SU-DHL-6 (cell line): ENCODE measurements around the gene KREMEN1.

Source experiments
- EZH2phosphoT487 ChIP-seq: fragments of 200-600 bp; sonication (generic), shearing (Covaris generic); conservative IDR thresholded peaks from 2 replicates; pipeline ENCODE4 v1.6.1; 2018; ENCODE audit warnings: mild to moderate bottlenecking, antibody characterized with exemption, low read length, moderate library complexity, mixed read lengths
- TF ChIP-seq, protein P1 (sequence below): fragments of 200-600 bp; sonication (generic); IDR thresholded peaks from one replicate; pipeline ENCODE4 v1.5.1; 2017; ENCODE audit warnings: antibody characterized with exemption, mild to moderate bottlenecking, low read length, moderate library complexity; ENCODE audit not compliant: insufficient read depth, poor library complexity, severe bottlenecking

- TF ChIP-seq, protein P1, sequence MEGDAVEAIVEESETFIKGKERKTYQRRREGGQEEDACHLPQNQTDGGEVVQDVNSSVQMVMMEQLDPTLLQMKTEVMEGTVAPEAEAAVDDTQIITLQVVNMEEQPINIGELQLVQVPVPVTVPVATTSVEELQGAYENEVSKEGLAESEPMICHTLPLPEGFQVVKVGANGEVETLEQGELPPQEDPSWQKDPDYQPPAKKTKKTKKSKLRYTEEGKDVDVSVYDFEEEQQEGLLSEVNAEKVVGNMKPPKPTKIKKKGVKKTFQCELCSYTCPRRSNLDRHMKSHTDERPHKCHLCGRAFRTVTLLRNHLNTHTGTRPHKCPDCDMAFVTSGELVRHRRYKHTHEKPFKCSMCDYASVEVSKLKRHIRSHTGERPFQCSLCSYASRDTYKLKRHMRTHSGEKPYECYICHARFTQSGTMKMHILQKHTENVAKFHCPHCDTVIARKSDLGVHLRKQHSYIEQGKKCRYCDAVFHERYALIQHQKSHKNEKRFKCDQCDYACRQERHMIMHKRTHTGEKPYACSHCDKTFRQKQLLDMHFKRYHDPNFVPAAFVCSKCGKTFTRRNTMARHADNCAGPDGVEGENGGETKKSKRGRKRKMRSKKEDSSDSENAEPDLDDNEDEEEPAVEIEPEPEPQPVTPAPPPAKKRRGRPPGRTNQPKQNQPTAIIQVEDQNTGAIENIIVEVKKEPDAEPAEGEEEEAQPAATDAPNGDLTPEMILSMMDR, result no peak
- no peak for TF ChIP-seq EZH2phosphoT487
These were observed 139.9 kb downstream of the KREMEN1 start for GRCh38 chr22:29212743-29213142.
